Measurements from ENCODE around the gene PPP2R5D.

Gene PPP2R5D

GRCh38 chr6:43059168-43060033, 75.0 kb downstream of the PPP2R5D start, which contains the start of the genes KLC4 and MRPL2:
Gene KLC4, plus strand, starts transcription at chr6:43059631. Its CDS starts 1,705 bp downstream, at chr6:43061336.
Gene MRPL2, minus strand, starts transcription at chr6:43059434. Its CDS starts 53 bp downstream, at chr6:43059381.
- DNase-seq (ENCODE audit: low read depth) = peak; percentile 99

DNA sequence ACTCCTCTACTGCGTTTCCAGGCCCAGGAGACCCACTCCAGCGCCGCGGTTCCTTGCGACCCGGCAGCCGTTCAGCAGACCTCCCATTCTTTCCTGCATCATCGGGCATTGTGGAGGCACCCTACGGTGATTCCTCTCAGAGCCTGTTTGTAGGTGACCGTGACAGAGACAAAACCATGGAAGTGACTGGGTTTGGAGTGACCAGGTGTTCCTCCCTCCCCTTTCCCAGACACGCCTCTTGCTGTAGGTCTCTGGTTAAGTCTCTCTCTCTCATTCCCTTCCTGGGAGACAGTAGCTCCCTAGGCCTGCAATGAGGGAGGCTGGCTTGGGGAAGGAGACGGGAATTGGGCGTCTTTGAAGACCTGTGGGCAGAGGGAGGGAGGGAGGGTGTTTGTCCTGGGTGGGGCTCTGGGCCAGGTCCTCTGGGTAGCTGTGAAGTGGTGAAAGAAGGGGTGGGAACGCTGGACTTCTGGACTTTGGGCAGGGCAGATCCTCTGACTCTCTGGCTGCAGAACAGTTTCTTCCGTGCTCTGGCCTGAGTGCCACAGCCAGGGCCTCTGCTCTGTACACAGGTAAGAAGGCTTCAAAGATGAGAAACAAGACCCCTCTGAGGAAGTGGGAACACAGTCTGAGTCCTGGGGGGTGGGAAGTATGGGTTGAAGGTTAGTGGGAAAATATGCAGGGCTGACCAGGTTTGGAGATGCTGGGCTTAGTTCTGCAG, 75.8 kb downstream of the PPP2R5D start:
- no peak for DNase-seq (ENCODE audit: low read depth)

GRCh38 chr6:43060755-43061633, 76.6 kb downstream of the PPP2R5D start:
- no peak for DNase-seq (ENCODE audit: low read depth)

- peak; percentile 54 for DNase-seq (ENCODE audit: low read depth)
Observed at GRCh38 chr6:43061861-43062260, 77.5 kb downstream of the PPP2R5D start.

Measured in EH (cell line).